Measurements from ENCODE around the gene ITGB4. TPM values are rescaled to one million over a fixed set of nuclear protein-coding genes. Genes with fewer than 3 reads are reported as not detected.
A peak's percentile ranks its signal among the peaks of the same experiment; 100 is the strongest.

ITGB4 gene
- polyA plus RNA-seq, 4 donors, result 37.4 to 288 (median 155) TPM

DNA sequence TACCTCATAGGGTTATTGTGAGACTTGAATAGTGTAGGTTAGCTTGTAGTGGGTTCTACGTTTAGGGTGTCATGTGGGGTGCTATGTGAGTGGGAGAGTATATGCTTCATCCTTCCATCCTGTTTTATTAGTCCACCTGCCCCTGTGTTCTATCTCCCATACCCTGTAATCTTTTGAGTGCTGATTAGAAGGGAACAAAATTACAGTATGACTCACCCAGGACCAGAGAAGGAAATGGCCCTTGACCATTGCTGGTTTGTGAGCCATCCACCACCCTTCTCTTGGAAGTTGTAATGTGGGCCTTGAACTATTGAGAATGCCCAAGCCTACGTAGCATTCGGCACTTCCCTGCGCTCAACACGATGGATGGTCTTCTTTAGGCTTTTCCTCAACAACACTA, 37.0 kb upstream of the ITGB4 start:
- Histone ChIP-seq H3K4me1 (ENCODE audit: control insufficient read depth in 3 of 3, insufficient read depth in 2 of 3, low read depth in 1 of 3, low read length in 2 of 3) (peaks cover 7 to 40% (median 27%) of the 10 kb centered on the region in 3 donors), H3K4me3 (ENCODE audit: low read depth in 1 of 3, low read length in 3 of 3) (no peak overlapping the region), H3K27me3 (ENCODE audit: control insufficient read depth in 3 of 3, insufficient read depth in 3 of 3, low read length in 3 of 3) (no peaks in the 10 kb centered on the region), H3K36me3 (ENCODE audit: control insufficient read depth in 3 of 3, insufficient read depth in 2 of 3, low read depth in 1 of 3, low read length in 3 of 3) (peaks cover 0 to 63% (median 3%) of the 10 kb centered on the region in 3 donors), H3K27ac (ENCODE audit: low read depth in 1 of 3, low read length in 2 of 3) (peak overlapping the region; percentile 67 to 94 (median 92)), H3K9me3 (ENCODE audit: control insufficient read depth in 2 of 2, insufficient read depth in 1 of 2, low read depth in 1 of 2, low read length in 1 of 2) (no peaks in the 10 kb centered on the region)
- WGBS, 3 donors, result 25 to 64% (median 51%) methylated on average over 5 of the region's 5 CpGs
- DNase-seq, result peak; percentile 71 to 94
- no peak for FAIRE-seq

DNA sequence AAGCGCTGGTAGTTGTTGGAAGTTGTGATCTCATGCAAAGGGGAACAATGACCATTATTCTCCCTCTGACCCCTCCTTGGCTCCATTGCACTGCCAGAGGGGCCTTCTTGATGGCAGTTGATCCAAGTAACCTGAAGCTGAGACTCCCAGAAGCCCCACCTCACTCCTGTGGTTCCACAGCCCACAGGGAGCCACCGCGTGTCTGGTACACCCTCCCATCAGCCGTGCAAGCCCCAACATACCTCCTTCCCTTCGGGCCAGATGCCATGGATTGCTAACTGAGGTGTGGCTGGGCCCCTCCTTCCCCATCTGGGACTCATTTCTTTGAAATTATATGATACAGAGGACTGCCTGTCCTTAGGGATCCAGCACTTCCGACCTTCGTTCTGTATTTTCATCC, 36.3 kb upstream of the ITGB4 start:
- Histone ChIP-seq H3K9me3 (ENCODE audit: control insufficient read depth in 2 of 2, insufficient read depth in 1 of 2, low read depth in 1 of 2, low read length in 1 of 2) (no peaks in the 10 kb centered on the region), H3K4me3 (ENCODE audit: low read depth in 1 of 3, low read length in 3 of 3) (no peak overlapping the region), H3K36me3 (ENCODE audit: control insufficient read depth in 3 of 3, insufficient read depth in 2 of 3, low read depth in 1 of 3, low read length in 3 of 3) (peaks cover 0 to 60% (median 3%) of the 10 kb centered on the region in 3 donors), H3K4me1 (ENCODE audit: control insufficient read depth in 3 of 3, insufficient read depth in 2 of 3, low read depth in 1 of 3, low read length in 2 of 3) (peaks cover 7 to 40% (median 27%) of the 10 kb centered on the region in 3 donors), H3K27ac (ENCODE audit: low read depth in 1 of 3, low read length in 2 of 3) (peak overlapping the region; percentile 67 to 94 (median 92)), H3K27me3 (ENCODE audit: control insufficient read depth in 3 of 3, insufficient read depth in 3 of 3, low read length in 3 of 3) (no peaks in the 10 kb centered on the region)
- peak; percentile 40 to 87 for DNase-seq
- 29 to 64% (median 55%) methylated on average over 7 of the region's 7 CpGs for WGBS, 3 donors
- no peak for FAIRE-seq

GRCh38 chr17:75685499-75685898, 35.8 kb upstream of the ITGB4 start:
- Histone ChIP-seq H3K27me3 (ENCODE audit: control insufficient read depth in 3 of 3, insufficient read depth in 3 of 3, low read length in 3 of 3) (no peaks in the 10 kb centered on the region), H3K27ac (ENCODE audit: low read depth in 1 of 3, low read length in 2 of 3) (peak overlapping the region; percentile 67 to 94 (median 92)), H3K9me3 (ENCODE audit: control insufficient read depth in 2 of 2, insufficient read depth in 1 of 2, low read depth in 1 of 2, low read length in 1 of 2) (no peaks in the 10 kb centered on the region), H3K4me3 (ENCODE audit: low read depth in 1 of 3, low read length in 3 of 3) (no peak overlapping the region), H3K4me1 (ENCODE audit: control insufficient read depth in 3 of 3, insufficient read depth in 2 of 3, low read depth in 1 of 3, low read length in 2 of 3) (peaks cover 8 to 42% (median 28%) of the 10 kb centered on the region in 3 donors), H3K36me3 (ENCODE audit: control insufficient read depth in 3 of 3, insufficient read depth in 2 of 3, low read depth in 1 of 3, low read length in 3 of 3) (peaks cover 0 to 59% (median 3%) of the 10 kb centered on the region in 3 donors)
- FAIRE-seq (no peak), DNase-seq (peak in 1 of 2 donors; percentile 51)
- WGBS, 3 donors, result 60 to 72% (median 64%) methylated on average over 3 of the region's 3 CpGs

GRCh38 chr17:75688209-75688825, 32.9 kb upstream of the ITGB4 start:
- Histone ChIP-seq H3K36me3 (ENCODE audit: control insufficient read depth in 3 of 3, insufficient read depth in 2 of 3, low read depth in 1 of 3, low read length in 3 of 3) (peaks cover 2 to 74% (median 2%) of the 10 kb centered on the region in 3 donors), H3K27me3 (ENCODE audit: control insufficient read depth in 3 of 3, insufficient read depth in 3 of 3, low read length in 3 of 3) (no peaks in the 10 kb centered on the region), H3K27ac (ENCODE audit: low read depth in 1 of 3, low read length in 2 of 3) (peak overlapping the region; percentile 17 to 30 (median 26)), H3K9me3 (ENCODE audit: control insufficient read depth in 2 of 2, insufficient read depth in 1 of 2, low read depth in 1 of 2, low read length in 1 of 2) (no peaks in the 10 kb centered on the region), H3K4me3 (ENCODE audit: low read depth in 1 of 3, low read length in 3 of 3) (no peak overlapping the region), H3K4me1 (ENCODE audit: control insufficient read depth in 3 of 3, insufficient read depth in 2 of 3, low read depth in 1 of 3, low read length in 2 of 3) (peaks cover 11 to 44% (median 31%) of the 10 kb centered on the region in 3 donors)
- no peak for FAIRE-seq
- DNase-seq, result no peak
- WGBS, 3 donors, result 64 to 78% (median 70%) methylated on average over 11 of the region's 11 CpGs

- Histone ChIP-seq H3K36me3 (ENCODE audit: control insufficient read depth in 3 of 3, insufficient read depth in 2 of 3, low read depth in 1 of 3, low read length in 3 of 3) (peaks cover 2 to 84% (median 4%) of the 10 kb centered on the region in 3 donors), H3K27ac (ENCODE audit: low read depth in 1 of 3, low read length in 2 of 3) (peak overlapping the region in 1 of 3 donors; percentile 30)
Observed at GRCh38 chr17:75689441-75689873, 31.8 kb upstream of the ITGB4 start.

DNA sequence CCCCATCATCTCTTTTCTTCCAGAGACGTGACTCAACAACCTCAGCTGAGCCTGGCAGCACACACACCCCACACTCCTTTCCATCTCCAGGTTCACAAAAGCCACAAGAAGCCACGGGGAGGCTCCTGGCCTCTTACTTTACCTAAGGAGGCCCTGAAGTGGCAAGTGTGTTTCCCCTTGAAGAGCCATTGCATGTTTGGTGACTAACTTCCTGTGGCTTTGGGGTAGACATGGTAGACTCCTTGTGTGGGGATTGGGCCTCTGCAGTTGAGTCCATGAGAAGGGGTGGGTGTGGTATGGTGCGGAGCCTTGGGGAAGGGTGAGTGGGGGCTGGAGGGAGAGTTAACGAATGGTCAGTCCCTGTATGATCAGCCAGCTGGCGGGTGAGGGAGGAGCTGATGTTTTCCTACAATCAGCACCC, 29.9 kb upstream of the ITGB4 start:
- no peak for FAIRE-seq
- Histone ChIP-seq H3K4me3 (ENCODE audit: low read depth in 1 of 3, low read length in 3 of 3) (no peak overlapping the region), H3K9me3 (ENCODE audit: control insufficient read depth in 2 of 2, insufficient read depth in 1 of 2, low read depth in 1 of 2, low read length in 1 of 2) (no peaks in the 10 kb centered on the region), H3K4me1 (ENCODE audit: control insufficient read depth in 3 of 3, insufficient read depth in 2 of 3, low read depth in 1 of 3, low read length in 2 of 3) (peaks cover 10 to 31% (median 14%) of the 10 kb centered on the region in 3 donors), H3K27me3 (ENCODE audit: control insufficient read depth in 3 of 3, insufficient read depth in 3 of 3, low read length in 3 of 3) (no peaks in the 10 kb centered on the region), H3K27ac (ENCODE audit: low read depth in 1 of 3, low read length in 2 of 3) (peak overlapping the region in 1 of 3 donors; percentile 47), H3K36me3 (ENCODE audit: control insufficient read depth in 3 of 3, insufficient read depth in 2 of 3, low read depth in 1 of 3, low read length in 3 of 3) (peaks cover 2 to 87% (median 4%) of the 10 kb centered on the region in 3 donors)
- no peak for DNase-seq
- 58 to 67% (median 61%) methylated on average over 5 of the region's 5 CpGs for WGBS, 3 donors

More at GRCh38 chr17:75689441-75689873, 31.8 kb upstream of the ITGB4 start:
- DNase-seq (no peak), FAIRE-seq (no peak)
- Histone ChIP-seq H3K4me1 (ENCODE audit: control insufficient read depth in 3 of 3, insufficient read depth in 2 of 3, low read depth in 1 of 3, low read length in 2 of 3) (peaks cover 11 to 33% (median 26%) of the 10 kb centered on the region in 3 donors), H3K9me3 (ENCODE audit: control insufficient read depth in 2 of 2, insufficient read depth in 1 of 2, low read depth in 1 of 2, low read length in 1 of 2) (no peaks in the 10 kb centered on the region), H3K27me3 (ENCODE audit: control insufficient read depth in 3 of 3, insufficient read depth in 3 of 3, low read length in 3 of 3) (no peaks in the 10 kb centered on the region), H3K4me3 (ENCODE audit: low read depth in 1 of 3, low read length in 3 of 3) (no peak overlapping the region)
- 54 to 64% (median 61%) methylated on average over 6 of the region's 6 CpGs for WGBS, 3 donors

DNA sequence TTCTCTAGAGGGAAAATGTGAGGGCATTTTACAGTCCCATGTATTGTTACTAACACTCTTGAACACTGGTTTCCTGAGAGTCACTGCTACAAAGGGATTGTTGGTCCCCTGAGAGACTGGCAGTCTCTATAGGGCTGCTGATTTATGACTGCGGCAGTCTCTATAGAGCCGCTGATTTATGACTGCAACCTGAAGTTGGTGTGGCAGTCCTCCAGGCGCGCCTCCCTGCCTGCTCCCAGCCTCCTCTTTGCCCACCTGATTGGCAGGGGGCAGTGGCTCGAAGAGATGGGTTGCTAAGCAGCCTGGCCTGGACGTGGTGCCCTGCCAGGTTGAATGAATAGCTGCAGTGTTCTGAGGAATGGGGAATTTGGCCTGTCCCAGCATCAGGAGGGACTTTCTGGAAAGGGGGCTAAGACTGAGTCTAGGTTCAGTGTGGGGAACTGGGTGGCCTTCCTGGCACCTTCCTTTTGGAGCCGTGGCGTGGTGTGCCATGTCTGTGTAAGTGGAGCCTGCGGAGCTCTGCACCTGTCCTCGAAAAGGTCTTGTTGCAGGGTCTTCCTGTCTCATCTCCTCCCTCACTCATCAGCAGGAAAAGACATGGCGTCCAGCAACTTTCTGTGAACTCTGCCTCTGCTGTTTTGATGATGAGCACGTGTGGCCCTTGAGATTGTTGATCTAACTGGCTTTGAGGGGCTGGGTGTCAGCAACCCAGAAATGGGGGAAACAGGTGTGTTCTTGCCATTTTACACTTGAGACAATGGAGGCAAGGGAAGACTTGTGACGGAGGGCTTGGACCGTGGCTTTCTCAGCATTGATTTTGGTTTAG, 29.2 kb upstream of the ITGB4 start:
- FAIRE-seq (no peak), DNase-seq (peak in 1 of 2 donors; percentile 58)
- Histone ChIP-seq H3K9me3 (ENCODE audit: control insufficient read depth in 2 of 2, insufficient read depth in 1 of 2, low read depth in 1 of 2, low read length in 1 of 2) (peaks cover 0 to 5% of the 10 kb centered on the region in 2 donors), H3K4me1 (ENCODE audit: control insufficient read depth in 3 of 3, insufficient read depth in 2 of 3, low read depth in 1 of 3, low read length in 2 of 3) (peaks cover 7 to 35% (median 10%) of the 10 kb centered on the region in 3 donors), H3K27ac (ENCODE audit: low read depth in 1 of 3, low read length in 2 of 3) (peak overlapping the region in 1 of 3 donors; percentile 47), H3K27me3 (ENCODE audit: control insufficient read depth in 3 of 3, insufficient read depth in 3 of 3, low read length in 3 of 3) (no peaks in the 10 kb centered on the region), H3K4me3 (ENCODE audit: low read depth in 1 of 3, low read length in 3 of 3) (no peak overlapping the region), H3K36me3 (ENCODE audit: control insufficient read depth in 3 of 3, insufficient read depth in 2 of 3, low read depth in 1 of 3, low read length in 3 of 3) (peaks cover 2 to 87% (median 4%) of the 10 kb centered on the region in 3 donors)
- 45 to 71% (median 54%) methylated on average over 14 of the region's 14 CpGs for WGBS, 3 donors

DNA sequence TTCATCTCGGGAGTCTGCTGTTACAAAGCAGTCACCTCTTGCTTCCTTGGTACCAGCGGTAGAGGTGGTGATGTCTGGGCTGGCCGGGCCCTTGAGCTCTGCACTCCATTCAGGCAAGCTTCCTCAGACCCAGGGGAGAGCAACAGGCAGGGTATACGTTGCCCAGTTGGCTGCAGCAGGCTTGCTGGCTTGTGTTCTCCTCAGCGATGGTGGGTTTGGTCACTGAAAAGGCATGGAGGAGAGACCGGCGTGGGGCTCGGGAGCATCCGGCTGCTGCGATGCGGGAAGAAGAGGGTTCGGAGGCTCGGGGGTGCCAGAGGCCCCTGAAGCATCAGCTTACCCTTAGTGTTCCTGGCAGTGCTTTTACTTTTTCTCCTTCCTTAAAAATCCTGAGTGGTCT, 28.3 kb upstream of the ITGB4 start:
- Histone ChIP-seq H3K27ac (ENCODE audit: low read depth in 1 of 3, low read length in 2 of 3) (peak overlapping the region in 1 of 3 donors; percentile 22), H3K4me1 (ENCODE audit: control insufficient read depth in 3 of 3, insufficient read depth in 2 of 3, low read depth in 1 of 3, low read length in 2 of 3) (peaks cover 7 to 40% (median 10%) of the 10 kb centered on the region in 3 donors), H3K27me3 (ENCODE audit: control insufficient read depth in 3 of 3, insufficient read depth in 3 of 3, low read length in 3 of 3) (no peaks in the 10 kb centered on the region), H3K36me3 (ENCODE audit: control insufficient read depth in 3 of 3, insufficient read depth in 2 of 3, low read depth in 1 of 3, low read length in 3 of 3) (peaks cover 2 to 88% (median 4%) of the 10 kb centered on the region in 3 donors), H3K4me3 (ENCODE audit: low read depth in 1 of 3, low read length in 3 of 3) (no peak overlapping the region), H3K9me3 (ENCODE audit: control insufficient read depth in 2 of 2, insufficient read depth in 1 of 2, low read depth in 1 of 2, low read length in 1 of 2) (peaks cover 0 to 5% of the 10 kb centered on the region in 2 donors)
- no peak for FAIRE-seq
- WGBS, 3 donors, result 88 to 90% (median 88%) methylated on average over 13 of the region's 13 CpGs
- no peak for DNase-seq
